Panc1 (cell line): ENCODE measurements around the gene CREBBP. TPM values are rescaled to one million over a fixed set of nuclear protein-coding genes. Genes with fewer than 3 reads are reported as not detected.

Source experiments
- ATAC-seq: fragments of 200-7000 bp; cut with Tn5 transposase; 2 replicates; pipeline ENCODE4 v1.9.1; 2020; ENCODE audit warnings: mild to moderate bottlenecking, moderate library complexity
- BruUV-seq: library from RNA; stranded (reverse); fragments of 400-500 nt; replicated peaks from 2 replicates; lab custom pipeline; 2021; lab: Mats Ljungman, UMichigan
- CTCF ChIA-PET: fragments of 300-600 bp; sonication (Branson Sonifier 250); formaldehyde crosslinking; loops from one replicate; lab custom pipeline; 2022; ENCODE audit warnings: antibody characterized with exemption; lab: Charles Lee
- POLR2A ChIA-PET: fragments of 300-600 bp; sonication (Branson Sonifier 250); formaldehyde crosslinking; loops from one replicate; lab custom pipeline; 2022; ENCODE audit warnings: antibody characterized with exemption; lab: Charles Lee
- DNase-seq: peaks from one replicate; pipeline ENCODE4 v3.0.0-alpha.2; 2010; ENCODE audit warnings: low read depth, low spot score
- H3K27ac ChIP-seq: 2 replicates; pipeline ENCODE4 v1.5.1; 2011; ENCODE audit warnings: mild to moderate bottlenecking, low read length, inconsistent platforms
- H3K27me3 ChIP-seq: fragments of 200-500 bp; sonication (Bioruptor generic); 2 replicates; pipeline ENCODE4 v1.6.0; 2014; ENCODE audit warnings: low read length, inconsistent platforms; ENCODE audit not compliant: control insufficient read depth, insufficient read depth
- H3K36me3 ChIP-seq: fragments of 200-500 bp; sonication (Bioruptor generic); 2 replicates; pipeline ENCODE4 v1.5.1; 2014; ENCODE audit warnings: inconsistent platforms, mild to moderate bottlenecking, low read length, moderate library complexity; ENCODE audit not compliant: control insufficient read depth, insufficient read depth
- H3K4me1 ChIP-seq: 2 replicates; pipeline ENCODE4 v1.5.1; 2011; ENCODE audit warnings: inconsistent platforms, mild to moderate bottlenecking, low read length, moderate library complexity; ENCODE audit not compliant: control insufficient read depth, insufficient read depth
- H3K4me3 ChIP-seq, 2 experiments: 2 replicates each; pipeline ENCODE4 v1.5.1; 2011 to 2012; ENCODE audit warnings: low read depth in 2 of 2, low read length in 2 of 2, mild to moderate bottlenecking in 2 of 2, inconsistent platforms in 1 of 2, moderate library complexity in 1 of 2
- H3K9me3 ChIP-seq: fragments of 200-500 bp; sonication (Bioruptor generic); 2 replicates; pipeline ENCODE4 v1.5.1; 2014; ENCODE audit warnings: low read depth, mild to moderate bottlenecking, inconsistent platforms, low read length, moderate library complexity; ENCODE audit not compliant: control insufficient read depth, insufficient read depth
- POLR2AphosphoS5 ChIP-seq: IDR thresholded peaks from 2 replicates; pipeline ENCODE4 v1.6.1; 2012; ENCODE audit warnings: mild to moderate bottlenecking, low read depth, low read length, moderate library complexity
- REST ChIP-seq, 2 experiments: IDR thresholded peaks; 2 replicates each; pipeline ENCODE4 v1.6.1; 2011 to 2012; ENCODE audit warnings: low read depth in 2 of 2, control low read depth in 1 of 2, low read length in 1 of 2, mild to moderate bottlenecking in 1 of 2, moderate library complexity in 1 of 2; ENCODE audit not compliant: insufficient read depth in 1 of 2
- SIN3A ChIP-seq: IDR thresholded peaks from 2 replicates; pipeline ENCODE4 v1.6.1; 2012; ENCODE audit warnings: low read depth, mild to moderate bottlenecking, low read length, moderate library complexity, borderline replicate concordance; ENCODE audit not compliant: insufficient read depth
- TCF7L2 ChIP-seq: IDR thresholded peaks from 2 replicates; pipeline ENCODE4 v1.6.1; 2011; ENCODE audit warnings: mild to moderate bottlenecking, low read depth, low read length, inconsistent platforms
- in situ Hi-C: cut with HindIII; loops from 2 replicates; pipeline ENCODE4 v1.10.0; 2016; ENCODE audit warnings: low sequenced_read_pairs, low pct_unique_long_range_greater_than_20kb
- intact Hi-C: fragments of 100-400 bp; cut with micrococcal nuclease; formaldehyde crosslinking; loops from one replicate; pipeline ENCODE4 v1.10.0; 2022; ENCODE audit not compliant: unreplicated experiment
- total RNA-seq: library from RNA; stranded (reverse); gene quantifications from one replicate; pipeline ENCODE4 v1.2.1, GENCODE V29; 2021; ENCODE audit not compliant: unreplicated experiment
- TF ChIP-seq, protein P1 (sequence below): fragments of 450-650 bp; IDR thresholded peaks from 2 replicates; pipeline ENCODE4 v1.5.1; 2017; ENCODE audit warnings: mild to moderate bottlenecking

The CREBBP gene
- total RNA-seq, 1 experiment from 2014 or later = 60.2 TPM

DNA sequence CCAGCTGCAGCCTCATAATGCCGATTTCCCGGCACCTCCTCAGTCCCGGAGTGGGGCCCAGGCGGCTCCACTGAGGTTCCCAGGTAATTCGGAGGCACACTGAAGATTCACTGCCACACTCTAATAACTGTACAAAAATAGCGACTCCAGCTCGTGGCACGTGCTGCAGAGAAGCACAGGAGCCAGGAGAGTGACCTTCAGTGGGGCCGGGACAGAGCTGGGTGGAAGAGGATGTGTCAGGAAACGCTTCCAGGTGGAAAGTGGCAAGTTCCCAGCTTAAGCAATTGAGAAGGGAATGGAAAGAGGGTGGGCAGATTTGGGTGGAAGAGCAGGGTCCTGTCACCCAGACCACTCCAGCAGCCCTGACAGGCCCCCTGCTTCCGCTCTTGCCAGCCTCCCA, 160.1 kb downstream of the CREBBP start:
- intact Hi-C loops = no loop called here
- BruUV-seq = no TSS peak
- POLR2A ChIA-PET = no interaction called here

GRCh38 chr16:3718628-3719027, 161.9 kb downstream of the CREBBP start:
- in situ Hi-C loops = no loop called here
- H3K4me1 ChIP-seq = peaks cover 4% of the 10 kb centered on the region
- no peak overlapping the region for H3K27ac ChIP-seq
- TF ChIP-seq, protein P1, sequence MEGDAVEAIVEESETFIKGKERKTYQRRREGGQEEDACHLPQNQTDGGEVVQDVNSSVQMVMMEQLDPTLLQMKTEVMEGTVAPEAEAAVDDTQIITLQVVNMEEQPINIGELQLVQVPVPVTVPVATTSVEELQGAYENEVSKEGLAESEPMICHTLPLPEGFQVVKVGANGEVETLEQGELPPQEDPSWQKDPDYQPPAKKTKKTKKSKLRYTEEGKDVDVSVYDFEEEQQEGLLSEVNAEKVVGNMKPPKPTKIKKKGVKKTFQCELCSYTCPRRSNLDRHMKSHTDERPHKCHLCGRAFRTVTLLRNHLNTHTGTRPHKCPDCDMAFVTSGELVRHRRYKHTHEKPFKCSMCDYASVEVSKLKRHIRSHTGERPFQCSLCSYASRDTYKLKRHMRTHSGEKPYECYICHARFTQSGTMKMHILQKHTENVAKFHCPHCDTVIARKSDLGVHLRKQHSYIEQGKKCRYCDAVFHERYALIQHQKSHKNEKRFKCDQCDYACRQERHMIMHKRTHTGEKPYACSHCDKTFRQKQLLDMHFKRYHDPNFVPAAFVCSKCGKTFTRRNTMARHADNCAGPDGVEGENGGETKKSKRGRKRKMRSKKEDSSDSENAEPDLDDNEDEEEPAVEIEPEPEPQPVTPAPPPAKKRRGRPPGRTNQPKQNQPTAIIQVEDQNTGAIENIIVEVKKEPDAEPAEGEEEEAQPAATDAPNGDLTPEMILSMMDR = no peak
- TF ChIP-seq SIN3A (no peak), REST (IDR thresholded peaks at IDR 0.05; ENCODE audit: insufficient read depth in 1 of 2, low read depth in 2 of 2, low read length in 1 of 2) (no peak), POLR2AphosphoS5 (no peak), TCF7L2 (no peak)
- H3K4me3 ChIP-seq = no peak overlapping the region
- ChIA-PET CTCF (no interaction called here), POLR2A (interaction anchor here (0.6 kb wide), 1 partner anchor 42 kb away, joined by 9 read pairs; no protein-coding TSS in a partner anchor)
- ATAC-seq = no peak
- intact Hi-C loops = no loop called here
- H3K36me3 ChIP-seq = no peaks in the 10 kb centered on the region; the same call in 1 of the 2 replicates
- no peaks in the 10 kb centered on the region for H3K27me3 ChIP-seq
- BruUV-seq = no TSS peak
- H3K9me3 ChIP-seq = no peaks in the 10 kb centered on the region
- DNase-seq = no peak

More for the DNA sequence above, 160.1 kb downstream of the CREBBP start:
- no peaks in the 10 kb centered on the region for H3K9me3 ChIP-seq
- in situ Hi-C loops = no loop called here
- DNase-seq (no peak), ATAC-seq (no peak)
- TF ChIP-seq REST (IDR thresholded peaks at IDR 0.05; ENCODE audit: insufficient read depth in 1 of 2, low read depth in 2 of 2, low read length in 1 of 2) = no peak
- TF ChIP-seq, protein P1 = no peak
- TF ChIP-seq POLR2AphosphoS5 = no peak
- TF ChIP-seq TCF7L2 = no peak
- no peak for TF ChIP-seq SIN3A
- H3K27me3 ChIP-seq = no peaks in the 10 kb centered on the region
- CTCF ChIA-PET = interaction anchor here (0.6 kb wide), 1 partner anchor 20 kb away, joined by 3 read pairs; no protein-coding TSS in a partner anchor
- no peak overlapping the region for H3K4me3 ChIP-seq
- H3K27ac ChIP-seq = no peak overlapping the region
- peaks cover 4% of the 10 kb centered on the region for H3K4me1 ChIP-seq
- H3K36me3 ChIP-seq = no peaks in the 10 kb centered on the region; the same call in 1 of the 2 replicates
